K562 (cell line): Measurements from ENCODE around the gene WIPF1. TPM values are rescaled to one million over a fixed set of nuclear protein-coding genes. Genes with fewer than 3 reads are reported as not detected.

ENCODE experiments used
- CBX5 ChIP-seq: IDR thresholded peaks from 2 replicates; pipeline ENCODE4 v1.6.1; 2014; ENCODE audit warnings: low read depth, borderline replicate concordance
- CHD2 ChIP-seq: IDR thresholded peaks from 2 replicates; pipeline ENCODE4 v1.6.1; 2011; ENCODE audit warnings: low read depth, low read length
- CREB3 ChIP-seq: fragments of 450-650 bp; conservative IDR thresholded peaks from 2 replicates; pipeline ENCODE4 v1.6.1; 2016; ENCODE audit warnings: missing genetic modification characterization, low read depth, mild to moderate bottlenecking, missing compliant biosample characterization, moderate library complexity
- CTCF ChIP-seq, 3 experiments: IDR thresholded peaks in 2 of 3; conservative IDR thresholded peaks in 1 of 3; 2 replicates each; pipeline ENCODE4 v1.5.1; 2011 to 2012; ENCODE audit warnings: low read length in 3 of 3, mild to moderate bottlenecking in 3 of 3, control low read depth in 2 of 3, improper control_type of control experiment in 1 of 3, inconsistent platforms in 1 of 3, low read depth in 1 of 3, mixed read lengths in 1 of 3, moderate library complexity in 1 of 3; ENCODE audit not compliant: insufficient read depth in 2 of 3
- FOSL1 ChIP-seq: fragments of 200-800 bp; sonication (Bioruptor generic); conservative IDR thresholded peaks from 2 replicates; pipeline ENCODE4 v1.6.1; 2016; ENCODE audit warnings: missing genetic modification characterization, missing compliant biosample characterization
- FOXK1 ChIP-seq: sonication (generic); formaldehyde crosslinking; IDR thresholded peaks from 2 replicates; pipeline ENCODE4 v1.8.0; 2022; ENCODE audit warnings: missing genetic modification reagents, mild to moderate bottlenecking, borderline replicate concordance
- JUND ChIP-seq, 2 experiments: IDR thresholded peaks; 2 replicates in 1 of 2; 3 replicates in 1 of 2; pipeline ENCODE4 v1.6.1; 2011; ENCODE audit warnings: borderline replicate concordance in 2 of 2, low read depth in 2 of 2, low read length in 2 of 2, improper control_type of control experiment in 1 of 2, missing biosample characterization in 1 of 2, missing genetic modification characterization in 1 of 2, missing genetic modification reagents in 1 of 2
- KLF16 ChIP-seq: IDR thresholded peaks from 2 replicates; pipeline ENCODE4 v1.6.1; 2016; ENCODE audit warnings: antibody characterized with exemption
- POLR3G ChIP-seq: IDR thresholded peaks from 2 replicates; pipeline ENCODE4 v1.6.1; 2011; ENCODE audit not compliant: insufficient read length, insufficient replicate concordance; ENCODE audit errors: extremely low read depth
- SMARCB1 ChIP-seq: IDR thresholded peaks from 2 replicates; pipeline ENCODE4 v1.6.1; 2011; ENCODE audit warnings: improper control_type of control experiment, low read depth; ENCODE audit not compliant: insufficient read length
- TRIM24 ChIP-seq, 2 experiments: fragments of 450-650 bp; IDR thresholded peaks; 2 replicates each; pipeline ENCODE4 v1.6.1; 2016
- U2AF2 ChIP-seq: fragments of 200-400 bp; formaldehyde crosslinking; optimal IDR thresholded peaks from 2 replicates; pipeline ENCODE3; 2017; ENCODE audit warnings: low read depth, mild to moderate bottlenecking, low read length
- ZBTB5 ChIP-seq: fragments of 450-650 bp; IDR thresholded peaks from 2 replicates; pipeline ENCODE4 v1.6.1; 2017; ENCODE audit warnings: antibody characterized with exemption
- polyA plus RNA-seq, 8 experiments: library from polyadenylated mRNA; depleted of rRNA in 4 of 8; stranded (reverse) in 5 of 8; unstranded in 3 of 8; fragments of >200 nt; fragmentation: Nextera tagmentation in 2 of 8; fragmentation: Illumina TruSeq in 1 of 8; extraction: Ambion mirVana in 2 of 8; extraction: Trizol in 1 of 8; gene quantifications; 2 replicates each; pipeline versions ENCODE4 v1.2.1 to v1.2.3, GENCODE V29; 2011 to 2014; ENCODE audit warnings: inconsistent platforms in 1 of 8, missing spikeins in 1 of 8
- total RNA-seq, 7 experiments: library from RNA; depleted of rRNA in 6 of 7; stranded (reverse); fragments of >200 nt in 6 of 7; fragmentation: Illumina TruSeq in 2 of 7; extraction: Trizol in 2 of 7; gene quantifications; 2 replicates each; pipeline versions ENCODE4 v1.2.1 to v1.2.3, GENCODE V29; 2011 to 2021; ENCODE audit warnings: low replicate concordance in 1 of 7
- TF ChIP-seq, protein P1 (sequence below): fragments of 450-650 bp; IDR thresholded peaks from 2 replicates; pipeline ENCODE4 v1.7.0; 2016; ENCODE audit warnings: borderline replicate concordance
- TF ChIP-seq, protein P2 (sequence below), 2 experiments: fragments of 450-650 bp; IDR thresholded peaks; 2 replicates each; pipeline ENCODE4 v1.6.1; 2016
- TF ChIP-seq, protein P3 (sequence below), 3 experiments: fragments of 200-800 bp in 1 of 3; sonication (Bioruptor generic) in 1 of 3; sonication (generic) in 1 of 3; formaldehyde crosslinking in 1 of 3; IDR thresholded peaks; 2 replicates each; pipeline versions ENCODE4 v1.6.1 to v1.8.0; 2016 to 2022; ENCODE audit warnings: mild to moderate bottlenecking in 2 of 3, missing compliant biosample characterization in 2 of 3, missing genetic modification characterization in 2 of 3, missing genetic modification reagents in 1 of 3

WIPF1 gene
- total and polyA plus RNA-seq, 9 of the 15 experiments (the other 6 are each of a cell fraction or from before 2014, with no cell fraction given) = 0.54 to 4.9 (median 2.4) TPM

GRCh38 chr2:174603280-174603679 is 5.7 kb upstream of the WIPF1 start (continued):
- TF ChIP-seq CTCF (IDR thresholded peaks at IDR 0.05 in 2 of 3, conservative IDR thresholded peaks at IDR 0.05 in 1 of 3; ENCODE audit: insufficient read depth in 2 of 3, low read depth in 1 of 3, low read length in 3 of 3) (peak; percentile 45 to 74 (median 64)), POLR3G (no peak), FOSL1 (peak; percentile 53), ZBTB5 (no peak), CREB3 (tag) (no peak), JUND (IDR thresholded peaks at IDR 0.05; ENCODE audit: borderline replicate concordance, low read depth, low read length) (0 out of 2 replicates have a peak, but pooled peaks have one; percentile 26), JUND (tag; IDR thresholded peaks at IDR 0.05; ENCODE audit: borderline replicate concordance, low read depth, low read length) (0 out of 3 replicates have a peak, but pooled peaks have one; percentile 19), U2AF2 (no peak), CHD2 (no peak), KLF16 (peak; percentile 96), FOXK1 (CRISPR knock-in tag) (no peak), TRIM24 (IDR thresholded peaks at IDR 0.05) (peak in 1 of 2 experiments; percentile 53; a peak in 1 of 4 replicates), SMARCB1 (no peak), CBX5 (no peak)
- TF ChIP-seq, protein P1, sequence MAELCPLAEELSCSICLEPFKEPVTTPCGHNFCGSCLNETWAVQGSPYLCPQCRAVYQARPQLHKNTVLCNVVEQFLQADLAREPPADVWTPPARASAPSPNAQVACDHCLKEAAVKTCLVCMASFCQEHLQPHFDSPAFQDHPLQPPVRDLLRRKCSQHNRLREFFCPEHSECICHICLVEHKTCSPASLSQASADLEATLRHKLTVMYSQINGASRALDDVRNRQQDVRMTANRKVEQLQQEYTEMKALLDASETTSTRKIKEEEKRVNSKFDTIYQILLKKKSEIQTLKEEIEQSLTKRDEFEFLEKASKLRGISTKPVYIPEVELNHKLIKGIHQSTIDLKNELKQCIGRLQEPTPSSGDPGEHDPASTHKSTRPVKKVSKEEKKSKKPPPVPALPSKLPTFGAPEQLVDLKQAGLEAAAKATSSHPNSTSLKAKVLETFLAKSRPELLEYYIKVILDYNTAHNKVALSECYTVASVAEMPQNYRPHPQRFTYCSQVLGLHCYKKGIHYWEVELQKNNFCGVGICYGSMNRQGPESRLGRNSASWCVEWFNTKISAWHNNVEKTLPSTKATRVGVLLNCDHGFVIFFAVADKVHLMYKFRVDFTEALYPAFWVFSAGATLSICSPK = no peak
- TF ChIP-seq, protein P2, sequence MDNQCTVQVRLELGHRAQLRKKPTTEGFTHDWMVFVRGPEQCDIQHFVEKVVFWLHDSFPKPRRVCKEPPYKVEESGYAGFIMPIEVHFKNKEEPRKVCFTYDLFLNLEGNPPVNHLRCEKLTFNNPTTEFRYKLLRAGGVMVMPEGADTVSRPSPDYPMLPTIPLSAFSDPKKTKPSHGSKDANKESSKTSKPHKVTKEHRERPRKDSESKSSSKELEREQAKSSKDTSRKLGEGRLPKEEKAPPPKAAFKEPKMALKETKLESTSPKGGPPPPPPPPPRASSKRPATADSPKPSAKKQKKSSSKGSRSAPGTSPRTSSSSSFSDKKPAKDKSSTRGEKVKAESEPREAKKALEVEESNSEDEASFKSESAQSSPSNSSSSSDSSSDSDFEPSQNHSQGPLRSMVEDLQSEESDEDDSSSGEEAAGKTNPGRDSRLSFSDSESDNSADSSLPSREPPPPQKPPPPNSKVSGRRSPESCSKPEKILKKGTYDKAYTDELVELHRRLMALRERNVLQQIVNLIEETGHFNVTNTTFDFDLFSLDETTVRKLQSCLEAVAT (IDR thresholded peaks at IDR 0.05) = no peak
- TF ChIP-seq, protein P3, sequence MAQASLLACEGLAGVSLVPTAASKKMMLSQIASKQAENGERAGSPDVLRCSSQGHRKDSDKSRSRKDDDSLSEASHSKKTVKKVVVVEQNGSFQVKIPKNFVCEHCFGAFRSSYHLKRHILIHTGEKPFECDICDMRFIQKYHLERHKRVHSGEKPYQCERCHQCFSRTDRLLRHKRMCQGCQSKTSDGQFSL (CRISPR knock-in tag; IDR thresholded peaks at IDR 0.05) = no peak
- TF ChIP-seq, protein P3 (tag; IDR thresholded peaks at IDR 0.05) = no peak
